HG03520 (cell line): ENCODE results near the gene BMI1.
A peak's percentile ranks its signal among the peaks of the same experiment; 100 is the strongest.
"Not testable (repeated sequence)": the region's sequence is repeated elsewhere in the genome, so short reads cannot be mapped to it uniquely, and the experiment has no call there.

ENCODE experiments used
- ATAC-seq: cut with Tn5 transposase; IDR thresholded peaks from one replicate; pipeline ENCODE4 v1.9.1; 2021; ENCODE audit warnings: mild to moderate bottlenecking, moderate library complexity; ENCODE audit not compliant: unreplicated experiment

BMI1 gene

DNA sequence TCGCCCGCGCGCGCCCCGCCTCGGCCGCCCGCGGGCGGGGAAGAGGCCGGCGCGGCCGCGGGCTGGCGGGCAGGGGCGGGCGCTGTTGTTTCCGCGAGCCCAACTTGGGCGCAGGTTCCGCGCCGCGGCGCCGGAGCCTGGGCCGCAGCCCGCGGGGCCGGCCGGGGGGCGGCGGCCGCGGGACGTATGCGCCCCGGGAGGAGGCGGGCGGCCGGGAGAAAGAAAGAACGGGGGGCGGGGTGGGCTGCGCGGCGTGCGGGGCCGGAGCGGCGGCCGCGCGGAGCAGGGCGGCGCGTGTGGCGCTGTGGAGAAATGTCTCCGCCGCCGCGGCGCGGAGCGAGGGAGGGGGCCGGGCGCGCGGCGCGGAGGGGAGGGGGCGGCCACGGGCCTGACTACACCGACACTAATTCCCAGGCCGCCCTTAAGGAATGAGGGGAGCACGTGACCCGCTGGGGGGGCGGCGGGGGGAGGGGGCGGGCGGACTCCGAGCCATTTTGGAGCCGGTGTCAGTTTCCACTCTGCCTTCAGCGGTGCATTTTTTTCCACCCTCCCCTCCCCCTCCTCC, at the start of gene BMI1:
TSS of gene BMI1 (plus strand) at position 509 of the 565 bp plus-strand sequence. CDS start 5,351 bp downstream, outside the sequence.
- ATAC-seq, result no peak

DNA sequence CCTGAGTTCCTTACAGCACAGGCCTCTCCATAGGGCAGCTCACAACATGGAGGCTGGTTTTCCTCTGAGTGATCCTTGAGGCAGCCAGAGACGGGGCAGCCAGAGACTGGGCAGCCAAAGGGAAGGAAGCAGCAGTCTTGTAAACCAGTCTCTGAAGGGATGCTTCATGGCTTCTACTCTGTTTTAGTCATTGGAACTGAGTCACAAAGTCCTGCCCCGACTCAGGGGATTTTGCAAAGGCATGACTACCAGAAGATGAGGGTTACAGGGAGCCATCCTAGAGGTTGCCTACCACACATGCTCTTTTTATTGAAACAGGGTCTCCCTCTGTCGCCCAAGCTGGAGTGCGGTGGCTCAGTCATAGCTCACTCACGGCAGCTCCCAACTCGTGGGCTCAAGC, 49.1 kb upstream of the BMI1 start:
- no peak for ATAC-seq

DNA sequence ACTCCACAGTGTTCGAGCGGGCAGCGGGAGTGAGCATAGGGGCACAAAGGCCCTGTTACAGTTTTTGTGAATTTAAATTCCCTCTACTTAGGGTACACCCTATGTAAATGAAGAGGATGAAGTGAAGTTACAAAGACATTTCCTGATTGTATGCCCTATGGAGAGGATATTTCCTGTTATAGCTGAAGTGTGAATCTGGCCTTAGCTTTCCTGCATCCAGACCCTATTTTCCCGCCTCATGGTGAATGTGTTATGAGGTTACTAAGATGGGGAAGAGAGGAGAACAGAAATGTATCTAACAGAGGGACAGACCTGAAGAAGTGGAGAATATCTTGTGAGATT, 42.5 kb upstream of the BMI1 start:
- ATAC-seq, result no peak

DNA sequence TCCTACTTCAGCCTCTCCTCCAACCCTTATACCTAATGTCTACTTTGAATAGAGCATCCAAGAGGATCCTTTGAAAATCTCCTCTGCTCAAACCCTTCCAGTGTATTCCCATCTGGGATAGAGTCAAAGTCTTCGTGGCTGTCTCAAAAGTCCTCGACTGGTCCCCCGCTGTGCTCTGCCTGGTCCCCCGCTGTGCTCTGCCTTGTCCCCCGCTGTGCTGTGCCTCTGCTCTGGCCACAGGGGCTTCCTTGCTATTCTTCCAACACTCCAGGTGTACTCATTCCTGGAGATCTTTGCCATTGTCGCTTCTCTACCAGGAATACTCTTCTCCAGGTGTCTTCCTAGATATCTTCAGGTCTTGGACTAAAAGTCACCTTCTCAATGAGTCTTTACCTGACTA, 40.8 kb upstream of the BMI1 start:
- ATAC-seq, result no peak

DNA sequence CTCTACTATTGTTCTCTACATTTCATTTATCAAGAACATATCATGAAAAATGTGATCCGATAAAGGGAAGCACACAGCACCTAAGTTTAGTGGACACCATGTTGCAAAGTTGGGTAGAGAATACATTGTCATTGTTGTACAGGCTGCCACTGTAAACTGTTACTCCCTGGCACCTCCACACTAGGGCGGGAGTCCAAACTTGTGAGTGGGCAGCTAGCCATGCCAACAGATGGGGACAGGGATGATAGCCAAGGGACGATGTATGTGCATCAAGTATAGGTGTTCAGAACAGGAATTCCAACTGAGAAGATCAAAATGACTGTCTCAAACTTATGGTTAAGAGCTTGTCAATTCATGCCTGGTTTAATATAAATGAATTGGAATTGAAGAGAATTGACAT, 35.8 kb upstream of the BMI1 start:
- ATAC-seq, result no peak

DNA sequence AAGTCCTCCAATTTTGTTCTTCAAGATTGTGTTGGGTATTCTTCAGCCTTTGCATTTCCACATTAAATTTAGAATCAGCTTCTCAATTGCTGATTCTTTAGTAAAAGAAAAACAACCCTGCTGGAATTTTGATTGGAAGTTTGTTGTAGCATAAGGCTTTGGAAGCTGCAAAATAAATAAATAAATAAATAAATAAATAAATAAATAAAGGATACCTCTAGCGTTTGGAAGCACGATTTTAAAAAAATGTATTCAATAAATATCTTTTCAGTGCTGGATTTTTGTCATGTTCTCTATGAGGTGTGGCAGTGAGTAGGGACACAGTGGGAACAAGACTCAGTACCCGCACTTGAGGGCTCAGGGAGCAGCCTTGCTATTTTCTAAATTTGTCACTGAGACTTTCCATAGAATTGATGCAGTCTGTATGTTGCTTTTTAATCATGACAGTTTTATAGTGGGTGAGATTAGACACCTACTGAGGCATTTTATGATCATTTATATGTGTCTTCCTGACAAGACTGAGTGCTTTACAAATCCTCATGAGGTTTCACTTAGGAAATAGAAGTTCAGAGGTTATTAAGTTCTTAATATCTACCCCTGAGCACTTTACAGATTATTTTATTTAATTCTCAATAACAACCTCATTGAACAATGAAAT, 27.0 kb upstream of the BMI1 start:
- ATAC-seq, result no peak

DNA sequence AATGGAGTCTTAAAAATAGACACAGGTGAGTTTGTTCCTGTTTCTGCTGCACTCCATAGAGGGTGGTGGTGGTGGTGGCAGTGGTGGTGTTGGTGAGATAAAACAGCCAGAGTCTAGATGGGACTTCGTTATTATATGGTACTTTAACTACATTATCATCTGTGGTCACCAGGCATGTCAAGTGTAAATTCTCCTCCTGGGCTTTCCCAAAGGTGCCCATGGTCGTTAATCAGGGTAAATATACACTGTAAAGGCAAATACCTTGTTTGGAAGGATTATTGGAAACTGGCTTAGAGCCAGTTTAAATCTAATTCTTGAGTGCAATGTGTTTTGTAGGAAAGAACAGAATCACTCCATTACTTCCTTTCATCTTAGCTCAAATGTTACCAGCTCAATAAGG, 26.2 kb upstream of the BMI1 start:
- no peak for ATAC-seq

DNA sequence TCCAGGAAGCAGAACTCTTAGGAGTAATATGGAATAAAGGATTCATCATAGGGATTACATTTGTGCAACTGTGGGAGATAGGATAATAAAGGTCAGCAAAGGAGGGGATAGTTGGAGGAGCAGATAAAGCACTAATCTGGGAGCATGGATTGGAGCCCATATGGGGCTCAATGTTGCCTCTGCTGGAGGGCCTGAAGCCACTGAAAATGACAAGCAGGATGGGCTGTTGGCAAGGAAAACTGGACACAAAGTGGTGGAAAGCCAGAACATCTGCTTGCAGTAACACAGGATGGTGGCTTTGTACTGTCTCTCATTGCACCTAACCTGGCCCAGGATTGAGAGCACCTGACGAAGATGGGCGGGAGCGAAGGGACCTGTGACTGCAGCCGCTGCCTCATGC, 19.7 kb upstream of the BMI1 start:
- no peak for ATAC-seq

DNA sequence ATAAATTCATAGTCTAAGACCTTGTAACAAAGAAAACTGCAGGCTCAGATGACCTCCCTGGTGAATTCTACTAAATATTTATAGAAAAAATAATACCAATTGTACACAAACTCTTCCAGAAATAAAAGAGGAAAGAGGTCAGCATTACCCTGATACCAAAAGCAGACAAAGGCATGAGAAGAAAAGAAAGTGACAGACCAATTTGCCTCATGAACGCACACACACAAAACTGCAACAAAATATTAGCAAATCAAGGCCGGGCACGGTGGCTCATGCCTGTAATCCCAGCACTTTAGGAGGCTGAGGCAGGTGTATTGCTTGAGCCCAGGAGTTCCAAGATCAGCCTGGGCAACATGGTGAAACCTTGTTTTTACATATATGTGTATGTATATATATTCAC, 17.4 kb upstream of the BMI1 start:
- no peak for ATAC-seq

DNA sequence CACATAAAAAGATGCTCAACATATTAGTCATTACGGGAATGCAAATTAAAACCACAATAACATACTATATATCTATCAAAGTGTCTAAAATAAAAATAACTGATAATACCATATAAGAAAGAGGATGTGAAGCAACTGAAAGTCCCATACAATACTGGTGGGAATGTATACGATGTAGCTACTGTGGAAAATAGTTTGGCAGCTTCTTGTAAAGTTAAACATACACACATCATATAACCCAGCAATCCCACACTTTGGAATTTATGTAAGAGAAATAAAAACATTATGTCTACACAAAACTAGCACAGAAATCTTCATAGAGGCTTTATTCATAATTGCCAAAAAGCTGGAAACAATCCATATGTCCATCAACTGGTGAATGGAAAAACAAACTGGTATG, 15.2 kb upstream of the BMI1 start:
- ATAC-seq, result no peak

DNA sequence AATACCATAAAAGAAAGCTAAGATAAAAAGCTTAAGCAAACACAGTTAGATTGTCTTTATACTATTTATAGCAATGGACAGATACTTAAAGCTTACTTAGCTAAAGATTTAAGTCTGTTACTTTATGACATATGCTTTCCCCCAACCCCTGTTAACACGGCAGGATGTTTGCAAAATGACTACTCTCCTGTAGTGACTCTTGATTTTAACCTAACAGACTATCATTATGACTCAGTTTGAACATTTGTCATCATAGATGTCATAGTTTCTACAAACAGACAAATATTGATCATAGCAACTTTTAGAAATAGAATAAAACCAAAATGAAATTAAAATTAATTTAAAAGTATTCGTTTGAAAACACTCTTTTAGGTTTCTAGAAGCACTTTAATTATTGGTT, 12.5 kb upstream of the BMI1 start:
- ATAC-seq, result peak; percentile 98

DNA sequence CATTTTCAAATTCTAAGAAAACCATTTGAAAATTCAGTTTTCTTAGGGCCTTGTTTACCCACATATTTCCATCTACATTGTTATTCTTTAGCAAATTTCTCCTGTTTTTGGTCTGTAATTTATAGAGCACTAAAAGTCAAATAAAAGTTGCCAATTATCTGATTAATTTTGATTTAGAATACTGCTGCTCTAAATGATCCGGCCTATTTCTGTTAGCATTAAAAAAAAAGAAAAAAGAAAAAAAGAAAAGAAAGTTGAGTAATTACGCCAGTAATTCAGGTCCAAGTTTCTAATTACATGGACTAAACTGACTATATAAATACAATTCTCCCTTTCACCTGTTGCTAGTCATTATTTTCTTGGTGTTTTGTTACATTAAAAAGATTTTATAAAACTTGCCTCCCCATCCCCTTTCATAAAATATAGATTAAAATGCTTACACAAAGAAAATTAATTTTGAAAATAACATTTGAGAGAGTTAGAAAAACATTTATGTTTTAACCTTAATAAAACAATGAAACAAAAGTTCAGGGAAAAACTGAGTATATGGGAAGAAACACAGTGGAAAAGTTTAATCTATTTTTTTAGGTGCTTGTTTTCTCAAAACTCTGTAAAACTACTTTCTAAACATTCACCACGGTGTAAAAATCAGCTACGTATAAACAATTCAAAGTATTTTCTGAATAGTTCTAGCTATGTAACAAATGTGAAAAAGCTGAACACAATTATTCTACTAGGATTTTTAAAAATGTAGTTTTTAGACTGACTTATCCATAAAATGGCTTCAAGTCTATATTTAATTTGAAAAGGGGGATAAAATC, 11.5 kb upstream of the BMI1 start:
- ATAC-seq, result no peak

DNA sequence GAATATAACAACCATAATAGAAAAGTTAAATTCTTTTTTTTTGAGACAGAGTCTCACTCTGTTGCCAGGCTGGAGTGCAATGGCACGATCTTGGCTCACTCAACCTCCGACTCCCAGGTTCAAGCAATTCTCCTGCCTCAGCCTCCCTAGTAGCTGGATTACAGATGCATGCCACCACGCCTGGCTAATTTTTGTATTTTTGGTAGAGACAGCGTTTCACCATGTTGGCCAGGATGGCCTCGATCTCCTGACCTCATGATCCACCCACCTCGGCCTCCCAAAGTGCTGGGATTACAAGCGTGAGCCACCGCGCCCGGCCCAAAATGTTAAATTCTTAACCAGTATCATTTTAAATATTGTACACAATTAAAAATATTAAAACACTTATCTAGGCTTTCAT, 10.9 kb upstream of the BMI1 start:
- ATAC-seq, result not testable (repeated sequence)

DNA sequence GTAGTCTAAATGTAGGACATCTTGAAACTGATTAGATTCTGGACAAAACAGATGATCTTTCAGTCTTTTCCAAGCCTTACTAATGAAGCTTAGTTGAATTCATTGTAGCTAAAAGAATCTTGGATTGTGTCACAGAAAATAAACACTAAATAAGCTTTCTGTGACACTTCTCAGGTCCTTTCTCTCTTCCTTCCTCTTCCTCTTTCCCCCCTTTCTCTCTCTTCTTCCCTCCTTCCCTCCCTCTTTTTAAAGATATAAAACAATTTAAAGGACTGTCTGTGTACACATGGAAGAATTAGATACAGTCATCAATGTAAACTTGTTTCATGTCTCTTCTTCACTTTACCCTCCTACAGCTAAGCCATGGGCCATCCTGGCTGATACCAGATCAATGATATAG, 10.0 kb upstream of the BMI1 start:
- ATAC-seq, result no peak

DNA sequence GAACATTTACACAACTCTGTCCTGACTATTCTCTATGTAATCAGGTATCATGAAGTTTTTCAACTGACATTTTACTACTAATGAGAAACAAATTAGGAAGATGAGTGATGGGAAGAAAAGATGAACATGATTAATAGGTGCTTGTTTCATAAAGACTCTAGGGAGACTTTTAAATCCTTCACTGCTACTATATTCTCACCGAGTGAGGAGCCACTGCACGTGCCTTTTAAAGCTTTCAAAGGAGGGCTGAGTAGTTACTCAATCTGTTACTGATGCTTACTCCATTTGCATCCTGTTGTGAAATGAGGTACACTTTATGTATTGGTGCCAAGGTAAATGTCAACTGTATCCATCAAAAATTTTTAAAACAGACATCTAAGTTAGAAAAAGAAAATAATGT, 6.0 kb upstream of the BMI1 start:
- ATAC-seq, result no peak

DNA sequence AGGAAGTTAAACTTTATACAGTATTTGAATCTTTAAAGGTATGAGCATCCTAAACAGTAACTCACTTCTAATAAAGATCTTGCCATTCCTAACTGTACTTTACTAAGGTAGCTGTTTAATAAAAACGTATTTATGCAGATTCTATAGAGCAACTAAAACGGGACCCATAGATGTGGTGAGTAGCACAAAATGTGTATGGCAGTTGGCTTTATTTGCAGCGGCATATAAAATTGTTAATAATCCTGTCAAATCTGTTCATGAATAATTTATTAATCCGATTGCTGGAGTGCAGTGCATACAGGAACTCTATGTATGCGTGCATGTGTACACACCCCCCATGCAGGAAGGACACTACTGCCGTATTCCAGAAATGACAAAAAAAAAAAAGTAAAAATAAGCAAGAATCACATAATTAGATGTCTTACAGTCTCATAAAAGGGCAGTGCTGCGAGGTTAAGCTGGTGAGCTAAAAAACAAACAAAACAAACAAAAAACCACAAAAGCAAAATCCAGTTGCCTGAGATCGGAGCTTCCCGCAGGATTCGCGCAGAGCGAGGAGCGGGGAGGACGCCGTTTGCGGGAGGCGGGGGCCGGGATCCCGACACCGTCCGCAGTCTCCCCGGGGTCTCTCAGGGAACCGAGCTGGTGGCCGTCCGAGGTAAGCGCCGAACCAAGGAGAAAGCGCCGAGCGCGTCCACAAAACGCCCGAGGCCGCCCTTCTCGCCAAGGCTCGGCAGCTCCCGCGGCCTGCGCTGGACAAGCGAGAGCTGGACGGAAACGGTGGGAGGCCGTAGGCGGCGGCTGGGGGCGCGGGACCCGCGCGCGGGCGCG, 5.2 kb upstream of the BMI1 start:
- ATAC-seq, result peak; percentile 22

DNA sequence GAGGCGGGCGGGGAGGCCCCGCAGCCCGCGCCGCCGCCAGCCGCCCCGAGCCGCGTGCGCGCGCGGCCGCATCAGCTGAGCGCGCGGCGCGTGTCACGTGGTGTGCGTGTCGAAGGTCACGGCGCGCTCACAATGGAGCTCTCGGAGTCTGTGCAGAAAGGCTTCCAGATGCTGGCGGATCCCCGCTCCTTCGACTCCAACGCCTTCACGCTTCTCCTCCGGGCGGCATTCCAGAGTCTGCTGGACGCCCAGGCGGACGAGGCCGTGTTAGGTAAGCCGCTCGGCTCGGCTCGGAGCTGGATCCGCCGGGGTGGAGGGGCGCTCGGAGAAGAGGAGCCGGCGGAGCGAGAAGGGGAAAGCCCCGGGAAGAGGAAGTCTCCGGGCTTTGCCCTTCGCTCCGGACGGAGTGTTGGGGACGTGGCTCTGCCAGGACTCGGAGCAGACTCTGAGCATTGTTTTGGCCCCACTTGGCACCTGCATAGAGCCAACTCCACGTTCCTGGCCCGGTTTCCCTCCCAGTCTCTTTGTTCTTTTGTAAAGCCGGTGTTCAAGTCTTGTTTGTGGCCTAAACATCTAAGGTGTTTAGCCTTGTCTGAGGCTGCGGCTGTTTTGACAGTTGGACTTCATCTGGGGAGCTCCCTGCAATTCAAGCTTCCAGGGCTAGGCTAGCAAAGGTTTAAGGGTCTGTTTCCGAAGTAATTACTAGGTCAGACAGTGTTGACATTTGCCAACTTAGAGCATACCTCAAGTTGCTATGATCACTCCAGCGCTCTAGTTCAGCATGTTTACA, 4.4 kb upstream of the BMI1 start, which contains the start of gene COMMD3:
TSS of gene COMMD3 (plus strand) at position 103 of the 790 bp plus-strand sequence. CDS start at position 133, 30 bp downstream.
- peak; percentile 47 for ATAC-seq

DNA sequence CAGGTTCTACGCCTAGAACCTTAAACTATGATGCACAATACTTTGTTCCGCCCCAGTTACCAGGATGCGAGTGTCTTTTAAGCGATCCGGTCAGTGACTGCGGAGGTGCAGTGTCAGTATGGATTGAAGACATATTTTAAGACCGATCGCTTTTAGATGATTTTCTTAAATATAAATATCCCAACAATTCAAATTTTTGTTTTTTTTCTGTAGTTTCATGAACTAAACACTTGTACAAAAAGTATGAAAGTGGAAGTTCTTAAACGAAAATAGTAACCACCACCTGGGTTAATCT, 3.9 kb upstream of the BMI1 start:
- ATAC-seq, result peak; percentile 26

DNA sequence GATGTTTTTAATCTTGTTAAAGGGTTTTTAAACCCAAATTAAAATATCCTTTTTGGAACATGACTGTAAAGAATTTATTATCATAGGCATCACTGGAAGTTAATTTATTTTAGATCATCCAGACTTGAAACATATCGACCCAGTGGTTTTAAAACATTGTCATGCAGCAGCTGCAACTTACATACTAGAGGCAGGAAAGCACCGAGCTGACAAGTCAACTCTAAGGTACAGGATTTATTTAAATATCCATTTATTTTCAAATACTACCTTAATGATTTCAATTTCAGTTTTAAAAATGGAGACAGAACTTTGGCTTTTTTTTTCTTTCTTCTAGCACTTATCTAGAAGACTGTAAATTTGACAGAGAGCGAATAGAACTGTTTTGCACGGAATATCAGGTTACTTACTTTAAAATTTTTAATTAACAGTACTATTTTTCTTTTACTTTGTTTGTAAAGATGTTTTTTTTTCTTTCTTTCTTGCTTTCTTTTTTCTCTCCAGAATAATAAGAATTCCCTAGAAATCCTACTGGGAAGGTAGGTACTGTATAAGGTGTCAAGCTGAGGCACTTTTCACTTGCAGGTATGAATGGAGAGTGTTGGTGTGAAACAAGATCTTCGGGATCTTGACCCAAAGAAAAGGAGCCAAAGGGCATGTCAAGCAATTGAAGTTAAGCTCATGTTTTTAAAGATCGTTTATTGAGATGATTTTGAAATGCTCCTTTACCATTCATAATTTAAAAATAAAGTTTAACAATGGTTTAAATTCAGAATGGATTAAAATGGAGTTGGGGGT, 2.9 kb upstream of the BMI1 start:
- no peak for ATAC-seq

DNA sequence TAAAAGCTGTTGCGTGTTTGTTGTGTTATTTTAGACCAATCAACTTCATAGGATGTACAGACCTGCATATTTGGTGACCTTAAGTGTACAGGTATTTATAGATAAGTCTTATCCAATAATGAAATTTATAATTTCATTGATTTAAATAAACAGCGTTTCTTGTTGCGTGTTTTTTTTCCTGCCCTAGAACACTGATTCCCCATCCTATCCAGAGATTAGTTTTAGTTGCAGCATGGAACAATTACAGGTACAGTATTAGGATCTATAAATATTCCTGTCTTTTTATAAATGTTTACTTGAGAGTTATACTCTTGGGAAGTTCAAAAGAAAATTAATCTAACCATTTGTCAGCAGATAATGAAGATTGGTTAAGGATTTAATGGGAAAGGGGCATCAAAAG, 2.1 kb upstream of the BMI1 start:
- ATAC-seq, result no peak
